T follicular helper cell (primary cell): Measurements from ENCODE around the gene PXN.
A peak's percentile ranks its signal among the peaks of the same experiment; 100 is the strongest.
"Not testable (repeated sequence)": the region's sequence is repeated elsewhere in the genome, so short reads cannot be mapped to it uniquely, and the experiment has no call there.

Source experiments
- DNase-seq: peaks from one replicate; pipeline ENCODE4 v3.0.0-alpha.2; 2020; ENCODE audit warnings: low read depth

The PXN gene

DNA sequence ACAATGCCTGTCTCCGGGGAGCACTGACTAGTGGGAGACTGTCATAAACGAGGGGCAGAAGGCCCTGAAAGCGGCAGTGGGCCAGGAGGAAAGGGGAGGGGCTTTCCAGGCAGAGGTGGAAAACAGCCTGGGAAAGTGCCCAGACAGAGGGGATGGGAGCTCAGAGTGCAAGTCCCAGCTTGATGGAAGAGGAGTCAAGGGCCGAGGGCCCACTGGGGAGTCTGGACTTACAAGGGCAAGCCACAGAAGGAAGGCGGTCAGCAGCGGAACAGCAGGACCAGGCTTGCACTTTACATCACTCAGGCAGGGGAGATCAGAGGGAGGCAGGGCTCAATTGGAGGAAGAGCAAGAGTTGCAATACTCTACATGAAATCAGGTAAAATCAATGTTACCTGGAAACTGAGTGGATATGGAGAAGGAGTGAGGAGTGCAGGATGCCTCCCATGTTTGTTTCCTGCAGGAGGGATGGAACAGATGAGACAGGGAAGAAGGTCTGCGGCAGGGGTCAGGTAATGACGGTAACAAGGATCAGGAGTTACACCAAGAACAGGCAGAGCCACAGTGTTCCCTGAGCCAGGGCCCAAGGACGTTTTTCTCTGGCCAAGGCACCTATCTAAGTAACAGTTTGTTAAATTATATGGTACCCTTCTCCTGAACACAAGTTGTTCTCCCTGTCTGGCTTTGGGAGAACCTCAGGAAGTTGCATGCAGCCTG is 23.8 kb downstream of the PXN start:
- DNase-seq = no peak

DNA sequence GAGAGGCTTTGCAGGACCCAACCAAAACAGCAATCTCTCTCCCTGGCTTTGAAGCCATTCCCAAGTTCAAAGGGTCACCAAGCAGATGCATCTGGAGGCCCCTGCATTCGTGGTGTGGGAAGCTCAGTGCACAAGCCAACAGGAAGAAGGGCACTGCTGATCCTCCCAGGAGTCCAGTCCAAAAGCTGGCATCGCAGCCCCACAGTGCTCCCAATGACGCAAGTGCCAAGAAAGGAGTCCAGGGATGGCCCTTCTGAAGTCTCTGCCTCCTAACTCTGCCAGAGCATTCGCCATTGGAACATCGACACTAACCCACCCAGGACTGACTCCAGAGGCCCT is 25.1 kb downstream of the PXN start:
- no peak for DNase-seq

DNA sequence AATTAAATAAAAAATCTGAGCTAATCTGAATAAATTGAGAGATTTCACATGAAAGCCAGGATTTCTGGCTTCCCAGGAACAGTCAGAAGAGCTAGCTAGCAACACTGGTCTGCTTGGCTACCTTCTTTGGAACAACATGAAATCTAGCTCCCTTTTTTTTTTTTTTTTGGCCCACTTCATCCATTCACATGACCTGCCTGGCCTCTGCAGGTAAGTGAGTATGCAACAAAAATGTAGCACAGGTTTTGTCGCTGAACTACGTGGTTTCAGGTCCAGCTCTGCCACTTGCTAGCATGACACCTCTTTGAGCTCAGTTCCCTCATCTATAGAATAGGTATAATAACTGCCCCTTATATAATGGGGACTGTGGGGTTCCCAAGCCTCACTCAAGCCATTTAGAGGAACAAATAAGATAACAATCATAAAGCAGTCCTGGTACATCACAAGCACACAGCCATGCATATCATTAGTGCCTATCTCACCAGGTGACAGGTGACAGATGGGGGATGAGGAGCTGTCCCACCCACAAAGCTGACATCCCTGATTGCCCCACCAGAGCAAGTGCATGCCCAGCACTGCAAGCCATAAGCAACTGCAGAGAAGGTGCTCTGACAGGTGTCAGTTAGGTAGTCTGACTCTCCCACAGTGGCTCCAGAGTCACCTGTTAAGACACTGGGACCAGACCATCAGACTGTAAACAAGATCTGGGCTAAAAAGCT is 25.6 kb downstream of the PXN start:
- DNase-seq = no peak

DNA sequence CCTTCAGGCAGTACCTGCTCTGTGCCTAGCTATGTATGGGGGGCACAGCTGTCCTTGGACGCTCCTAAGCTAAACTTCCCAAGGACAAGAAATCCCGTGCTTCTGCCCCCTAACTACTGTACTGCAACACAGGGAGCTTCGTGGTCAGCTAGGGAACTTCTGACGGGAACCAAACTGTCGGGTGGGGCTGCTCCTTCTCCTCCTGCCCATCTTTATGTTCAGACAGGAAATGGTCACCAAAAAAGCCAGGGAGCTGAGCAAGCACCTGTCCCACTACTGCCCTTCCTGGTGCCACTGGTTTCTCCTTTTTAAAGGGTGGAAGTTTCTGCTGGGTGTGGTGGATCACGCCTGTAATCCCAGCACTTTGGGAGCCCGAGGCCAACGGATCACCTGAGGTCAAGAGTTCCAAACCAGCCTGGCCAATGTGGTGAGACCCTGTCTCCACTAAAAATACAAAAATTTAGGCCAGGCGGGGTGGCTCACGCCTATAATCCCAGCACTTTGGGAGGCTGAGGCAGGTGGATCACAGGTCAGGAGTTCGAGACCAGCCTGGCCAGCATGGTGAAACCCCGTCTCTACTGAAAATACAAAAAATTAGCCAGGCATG is 26.6 kb downstream of the PXN start:
- no peak for DNase-seq

DNA sequence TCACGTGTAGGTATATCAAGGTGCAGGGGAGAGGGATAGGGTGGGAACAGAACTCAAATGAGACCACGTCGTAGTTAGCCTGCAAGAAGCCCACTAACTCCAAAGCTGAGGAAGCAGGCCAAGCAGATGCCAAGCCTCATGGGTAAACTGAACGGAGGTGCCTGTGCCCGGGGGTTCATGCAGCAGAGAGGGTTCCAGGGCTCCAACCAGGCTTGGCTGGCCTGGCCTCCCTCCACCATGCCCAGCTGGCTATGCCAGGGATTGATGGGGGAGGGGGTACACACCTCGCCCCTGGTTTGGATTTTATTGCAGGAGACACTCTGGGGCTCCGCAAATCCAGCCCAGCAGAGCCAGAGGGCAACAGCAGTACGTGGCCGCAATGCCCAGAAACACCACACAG is 27.3 kb downstream of the PXN start:
- DNase-seq = no peak

DNA sequence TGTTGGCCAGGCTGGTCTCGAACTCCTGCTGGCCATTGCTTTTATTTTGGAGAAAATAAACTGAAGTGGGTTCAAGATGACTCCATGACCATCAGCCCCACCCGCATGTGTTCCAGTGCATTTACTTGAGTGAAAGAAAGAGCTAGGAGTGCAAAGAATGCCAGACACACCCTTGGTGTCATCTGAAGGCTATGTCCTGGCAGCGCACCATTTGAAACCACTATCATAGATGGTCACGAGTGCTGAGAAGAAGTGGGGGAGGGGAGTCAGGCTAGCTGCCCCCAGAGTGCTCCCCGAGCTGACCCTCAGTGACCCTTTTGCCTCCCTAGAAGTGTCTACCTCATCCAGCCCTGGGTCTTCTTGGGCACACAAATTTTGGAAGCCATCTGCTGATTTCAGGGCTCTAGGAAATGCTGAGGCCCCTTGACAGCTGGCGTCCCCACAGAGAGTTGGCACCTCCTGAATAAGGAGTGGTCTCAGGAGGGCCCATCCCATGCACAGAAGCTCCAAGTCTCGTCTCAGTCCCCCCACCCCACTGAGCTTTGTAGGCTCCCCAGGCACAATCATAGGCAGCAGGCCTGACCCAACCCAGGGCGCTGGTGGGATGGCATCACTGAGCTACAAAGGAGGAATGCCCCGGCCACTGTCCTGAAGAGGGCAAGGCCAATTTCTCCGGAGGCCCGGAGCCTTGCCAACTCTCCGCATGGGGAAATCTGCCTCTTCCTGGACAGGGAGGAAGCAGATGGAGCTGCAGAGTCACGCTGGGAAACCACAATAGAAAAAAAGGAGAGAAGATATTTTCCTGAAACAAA is 28.0 kb downstream of the PXN start:
- DNase-seq = no peak

DNA sequence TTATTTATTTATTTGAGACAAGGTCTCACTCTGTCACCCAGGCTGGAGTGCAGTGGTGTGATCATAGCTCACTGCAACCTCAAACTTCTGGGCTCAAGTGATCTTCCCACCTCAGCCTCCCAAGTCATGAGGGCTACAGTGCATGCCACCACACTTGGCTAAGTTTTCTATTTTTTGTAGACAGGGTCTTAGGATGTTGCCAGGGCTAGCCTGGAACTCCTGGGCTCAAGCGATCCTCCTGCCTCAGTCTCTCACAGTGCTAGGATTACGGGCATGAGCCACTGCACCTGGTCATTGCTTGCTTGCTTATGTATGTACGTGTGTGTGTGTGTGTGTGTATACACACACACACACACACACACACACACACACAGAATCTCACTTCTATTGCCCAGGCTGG is 28.7 kb downstream of the PXN start:
- DNase-seq = not testable (repeated sequence)

DNA sequence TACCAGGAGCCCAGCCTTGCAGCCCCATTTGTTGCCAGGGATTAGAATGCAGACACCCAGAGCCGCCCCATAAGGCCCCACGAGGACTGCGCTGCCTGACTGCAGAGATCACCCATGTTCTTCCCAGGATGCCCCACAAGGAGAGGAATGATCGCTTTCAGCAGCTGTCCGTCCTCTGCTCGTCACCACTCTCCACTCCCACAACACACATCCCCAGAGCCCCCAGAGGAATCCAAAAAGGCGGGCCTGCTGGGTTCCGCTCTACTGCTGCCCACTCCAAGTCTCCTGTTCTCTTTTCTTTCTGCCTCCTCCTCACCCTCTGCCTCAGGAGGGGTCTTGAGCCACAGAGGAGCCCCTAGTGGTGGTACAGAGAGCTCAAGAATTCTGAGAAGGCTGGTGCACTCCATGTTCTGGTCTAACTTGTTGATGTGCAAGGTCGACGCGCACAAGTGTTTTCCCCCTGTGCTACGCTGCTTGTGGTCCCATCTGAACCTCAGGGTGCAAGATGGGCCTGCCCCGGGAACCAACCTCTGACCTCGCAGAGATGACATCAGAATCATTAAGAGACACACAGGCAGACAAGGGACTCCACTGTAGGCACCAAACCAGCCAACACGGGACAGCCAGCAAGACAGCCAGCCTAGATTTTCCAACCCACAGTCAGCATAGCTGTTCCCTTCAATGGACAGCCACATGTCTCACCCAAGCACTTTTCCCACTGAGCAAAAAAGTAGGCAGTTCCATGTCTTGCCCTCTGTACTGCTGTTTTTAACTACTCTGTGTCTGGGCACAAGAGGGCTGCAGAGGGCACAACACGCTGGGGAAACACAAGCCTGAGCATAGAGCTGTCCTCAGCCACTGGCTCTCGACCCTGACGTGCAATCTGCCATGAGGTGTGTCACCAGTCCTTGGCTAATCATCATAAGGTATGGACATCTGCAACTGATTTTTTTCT is 29.9 kb downstream of the PXN start:
- DNase-seq = no peak

DNA sequence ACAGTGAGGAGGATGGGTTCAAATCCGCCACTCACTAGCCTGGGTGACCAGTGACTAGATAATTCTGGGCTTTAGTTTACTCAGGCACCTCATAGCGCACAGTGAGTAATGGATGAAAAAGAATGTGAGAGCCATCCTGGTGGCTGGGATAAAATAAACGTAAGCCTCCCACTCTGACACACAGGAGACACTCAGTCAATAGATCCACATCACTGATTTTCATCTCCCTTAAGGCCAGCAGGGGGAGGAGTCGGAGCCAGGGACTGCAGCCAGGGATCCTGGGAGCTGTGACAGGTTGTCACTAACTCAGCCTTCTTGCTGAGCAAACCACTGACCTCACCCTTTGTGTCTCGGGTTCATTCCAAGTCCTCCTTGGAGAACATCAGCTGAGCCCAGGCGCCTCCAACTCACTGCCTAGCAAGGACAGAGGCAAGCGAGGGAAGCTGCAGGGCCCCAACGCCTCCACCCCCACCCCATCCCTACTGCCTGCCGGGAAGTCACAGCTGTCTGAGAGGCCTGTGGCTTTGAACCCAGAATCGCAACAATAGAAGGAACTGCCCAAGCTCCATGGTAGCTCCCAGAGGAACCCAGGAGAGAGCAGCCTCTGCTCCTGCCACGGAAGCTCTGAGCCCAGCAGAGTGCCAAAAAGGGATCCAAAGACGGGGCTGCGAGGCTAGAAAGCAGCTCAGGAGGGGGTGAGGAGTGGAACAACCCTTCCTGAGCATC is 30.7 kb downstream of the PXN start:
- DNase-seq = no peak

DNA sequence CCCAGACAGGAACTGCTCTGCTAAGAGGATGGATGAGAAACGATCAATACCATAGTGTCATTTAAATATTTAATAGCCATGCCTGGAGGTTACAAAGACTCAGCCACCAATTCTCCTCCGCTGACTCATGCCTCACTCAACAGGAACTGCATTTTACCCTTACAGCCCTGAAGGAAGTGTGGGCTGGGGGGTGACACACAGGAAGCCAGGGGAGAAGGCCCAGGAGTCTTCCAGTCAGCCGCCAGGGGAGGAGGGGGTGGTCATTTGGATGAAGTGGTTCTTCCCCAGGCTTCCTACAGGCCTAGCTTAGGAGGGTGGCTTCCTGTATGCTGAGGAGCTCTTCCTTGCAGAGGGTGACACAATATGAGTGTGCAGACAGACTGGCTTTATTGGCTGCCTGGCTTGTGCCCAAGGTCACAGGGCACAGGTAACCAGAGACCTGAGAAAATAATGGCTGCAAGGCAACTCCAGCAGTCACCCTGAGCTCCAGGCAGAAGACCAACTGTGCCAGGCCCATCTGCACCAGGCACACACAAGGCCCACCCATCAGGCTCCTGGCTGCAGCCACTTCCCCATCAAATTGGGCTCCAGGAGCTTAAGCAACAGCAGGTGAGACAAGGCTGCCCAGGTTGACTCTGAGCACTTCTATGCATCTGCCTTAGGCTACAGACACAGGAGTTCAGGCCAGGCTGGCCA is 34.1 kb downstream of the PXN start:
- peak; percentile 60 for DNase-seq

DNA sequence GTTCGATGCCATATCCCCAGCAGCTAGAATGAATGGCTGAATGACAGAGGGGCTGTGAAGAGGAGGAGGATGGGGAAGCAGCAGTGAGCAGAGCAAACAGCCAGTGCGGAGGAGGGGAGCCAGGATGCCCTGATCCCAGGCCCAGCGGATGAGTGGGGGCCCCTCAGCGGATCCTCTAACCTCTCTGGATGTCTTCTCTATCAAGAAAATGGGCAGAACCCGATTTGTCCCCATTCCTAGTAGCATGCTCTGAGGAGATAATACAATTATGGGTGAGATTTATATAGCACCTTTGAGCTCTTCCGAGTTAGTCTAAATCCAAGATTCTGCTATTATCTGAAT is 34.6 kb downstream of the PXN start:
- DNase-seq = no peak

DNA sequence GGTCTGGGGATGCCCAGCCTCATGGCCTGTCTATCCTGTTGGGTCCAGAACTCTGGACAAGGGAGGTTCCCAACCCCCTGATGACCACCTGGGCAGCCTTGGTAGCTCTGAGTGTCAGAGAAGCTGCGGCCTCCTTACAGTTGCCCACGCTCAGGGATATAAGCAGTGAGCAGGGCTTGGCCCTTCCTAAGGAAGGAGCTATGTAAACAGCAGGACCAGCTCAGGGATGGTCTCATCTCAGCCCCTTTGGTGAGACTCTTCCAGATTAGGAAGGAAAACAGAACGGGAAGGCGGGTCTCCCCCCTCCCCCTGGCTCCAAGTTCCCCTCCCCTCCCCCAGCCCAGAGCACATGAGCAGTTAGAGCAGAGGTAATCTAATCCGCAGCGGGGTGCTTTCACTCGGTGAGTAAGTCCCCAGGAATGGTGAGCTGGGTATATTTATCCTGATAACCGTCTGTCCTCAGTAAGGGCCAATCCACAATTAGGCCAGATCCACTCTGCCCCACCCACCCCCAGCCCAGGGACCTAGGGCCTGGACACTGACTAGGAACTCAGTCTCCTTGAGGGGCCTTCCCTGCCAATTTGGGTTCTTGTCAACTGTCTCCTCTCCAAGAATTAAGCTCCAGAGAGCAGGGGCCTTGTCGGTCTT is 35.1 kb downstream of the PXN start:
- DNase-seq = no peak

DNA sequence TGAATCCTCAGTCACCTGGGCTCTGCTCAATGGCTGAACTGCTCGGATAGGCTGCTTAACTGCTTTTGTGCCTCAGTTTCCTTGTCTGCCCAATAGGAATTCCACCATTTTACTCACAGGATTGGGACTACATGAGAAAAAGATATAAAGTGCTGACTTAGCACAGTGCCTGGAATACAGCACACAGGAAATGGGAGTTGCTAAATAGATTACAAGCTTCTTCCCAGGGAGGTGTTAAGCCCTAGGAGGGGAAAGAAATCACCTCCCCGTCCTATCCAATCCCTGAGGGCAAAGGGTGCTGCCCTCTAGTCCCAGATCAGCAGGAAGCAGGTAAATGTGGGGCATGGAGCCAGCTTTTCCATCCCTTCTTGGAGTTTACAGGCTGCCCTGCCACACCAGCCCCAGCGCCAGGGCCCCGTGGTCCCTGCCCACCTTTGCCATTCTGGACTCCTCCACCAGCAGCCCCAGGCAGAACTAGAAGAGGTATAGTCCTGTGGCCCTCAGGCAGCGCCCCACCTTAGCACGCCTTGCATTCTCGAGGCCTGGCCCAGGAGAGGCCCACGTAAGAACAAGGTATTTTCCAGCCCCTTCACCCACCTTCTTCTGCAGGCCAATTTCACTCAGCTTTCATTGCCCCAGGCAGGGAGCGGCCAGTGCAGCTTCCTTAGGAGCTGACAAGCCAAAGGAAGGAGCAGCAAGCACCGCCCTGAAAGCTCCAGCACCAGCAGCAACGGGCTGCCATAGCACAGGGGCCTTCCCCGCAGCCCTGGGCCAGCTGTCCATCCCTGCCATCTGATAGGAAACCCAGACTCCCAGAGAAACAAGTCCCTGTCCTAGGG is 35.8 kb downstream of the PXN start:
- DNase-seq = no peak

DNA sequence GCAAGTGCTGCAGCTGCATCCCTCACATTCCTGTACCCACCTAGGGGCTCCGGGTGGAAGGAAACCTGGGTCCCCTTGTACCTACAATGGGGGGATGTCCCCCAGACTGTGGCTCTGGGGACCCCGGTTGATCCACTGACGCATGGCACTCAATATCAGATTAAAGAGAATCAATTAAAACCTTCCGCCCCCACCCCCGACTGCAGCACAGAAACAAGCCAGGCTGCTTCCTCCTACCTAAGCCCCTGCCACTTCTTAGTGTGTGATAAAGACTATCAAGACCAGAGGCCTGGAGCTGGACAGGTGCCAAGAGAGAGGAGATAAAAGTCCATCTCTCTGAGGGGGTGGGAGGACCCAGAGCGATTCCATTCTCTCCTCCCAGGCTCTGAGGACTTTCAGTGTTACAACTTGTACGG is 36.5 kb downstream of the PXN start:
- DNase-seq = no peak

DNA sequence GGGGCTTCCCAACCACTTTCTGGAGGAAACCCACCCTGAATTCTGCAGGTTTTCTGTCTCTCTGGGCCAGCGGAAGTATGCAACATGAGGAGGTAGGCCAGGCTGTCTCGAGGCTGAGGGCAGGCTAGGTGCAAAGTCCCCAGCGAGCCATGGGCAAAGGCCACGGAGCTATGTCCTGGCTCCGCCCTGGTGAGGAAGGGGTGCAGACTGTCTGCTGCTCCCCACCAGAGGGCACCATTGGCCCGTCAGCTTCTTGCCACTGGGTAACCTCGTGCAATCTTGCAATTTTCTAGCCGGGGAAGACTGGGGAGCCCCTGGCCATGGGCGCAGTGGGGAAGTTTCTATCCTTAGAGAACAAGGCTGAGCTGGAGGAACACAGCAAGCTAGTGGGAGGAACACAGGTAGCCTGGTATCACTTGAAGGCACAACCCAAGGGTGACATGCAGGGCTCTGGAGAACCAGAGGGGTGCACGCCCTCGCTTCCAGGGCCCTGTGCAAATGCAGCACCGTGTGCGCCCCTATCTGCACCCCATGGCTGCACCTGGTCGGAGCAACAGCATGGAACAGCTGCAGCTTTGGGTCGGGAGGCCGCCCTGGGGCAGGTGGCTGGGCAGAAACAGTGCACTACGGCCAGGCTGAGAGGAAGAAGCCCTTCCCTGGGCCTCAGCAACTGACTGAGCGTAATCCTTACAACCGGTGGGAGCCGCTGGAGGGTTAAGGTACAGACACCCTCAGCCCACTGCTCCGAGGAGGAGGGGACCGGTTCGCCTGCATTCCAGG is 37.0 kb downstream of the PXN start:
- DNase-seq = peak; percentile 85

DNA sequence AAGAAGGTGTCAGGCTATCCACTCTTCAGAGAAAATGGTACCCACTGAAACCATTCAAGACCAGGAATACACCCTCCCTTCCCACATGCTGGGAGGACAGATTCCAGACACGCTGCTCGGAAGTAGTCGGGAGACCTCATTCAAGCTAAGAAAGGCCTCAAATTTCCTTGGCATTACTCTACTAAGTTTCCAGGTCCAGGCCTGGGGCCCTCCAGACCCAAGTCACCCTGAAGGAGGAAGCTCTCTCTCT is 37.6 kb downstream of the PXN start:
- no peak for DNase-seq

DNA sequence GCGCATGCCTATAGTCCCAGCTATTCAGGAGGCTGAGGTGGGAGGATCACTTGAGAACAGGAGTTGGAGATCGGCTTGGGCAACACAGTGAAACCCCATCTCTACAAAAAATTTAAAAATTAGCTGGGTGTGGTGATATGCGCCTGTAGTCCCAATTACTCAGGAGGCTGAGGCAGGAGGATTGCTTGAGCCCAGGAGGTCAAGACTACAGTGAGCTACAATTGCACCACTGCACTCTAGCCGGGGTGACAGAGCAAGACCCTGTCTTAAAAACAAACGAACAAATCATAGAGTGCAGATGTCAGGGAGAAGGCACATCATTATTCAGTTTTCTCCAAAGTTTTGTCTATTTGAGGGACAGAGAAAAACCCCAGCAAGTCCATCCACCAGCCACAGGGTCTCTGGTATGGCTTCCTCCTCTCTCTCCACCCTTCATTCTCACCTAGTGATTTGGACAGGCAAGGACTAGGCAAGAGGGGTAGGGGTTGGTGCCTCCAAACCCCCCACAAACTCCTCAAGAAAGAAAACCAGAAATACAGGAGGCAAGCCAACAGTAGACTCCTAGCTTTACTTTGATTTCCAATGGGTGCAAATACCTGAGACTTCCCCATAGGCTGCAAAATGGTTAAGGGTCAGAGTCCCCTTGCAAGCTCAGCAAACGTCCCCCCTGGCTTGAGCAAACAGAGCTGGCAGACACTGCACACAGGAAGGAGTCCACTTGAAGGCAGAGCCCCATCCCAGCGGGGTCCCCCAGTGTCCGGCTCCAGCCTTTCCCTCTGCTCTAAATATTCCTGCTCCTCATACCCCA is 38.1 kb downstream of the PXN start:
- no peak for DNase-seq
